GM19035 (cell line): ENCODE measurements around the gene LPP.
A peak's percentile ranks its signal among the peaks of the same experiment; 100 is the strongest.

Experiments
- ATAC-seq: cut with Tn5 transposase; IDR thresholded peaks from one replicate; pipeline ENCODE4 v1.9.1; 2021; ENCODE audit not compliant: unreplicated experiment

Gene LPP

GRCh38 chr3:188884299-188885043 is 730.5 kb downstream of the LPP start:
- no peak for ATAC-seq

DNA sequence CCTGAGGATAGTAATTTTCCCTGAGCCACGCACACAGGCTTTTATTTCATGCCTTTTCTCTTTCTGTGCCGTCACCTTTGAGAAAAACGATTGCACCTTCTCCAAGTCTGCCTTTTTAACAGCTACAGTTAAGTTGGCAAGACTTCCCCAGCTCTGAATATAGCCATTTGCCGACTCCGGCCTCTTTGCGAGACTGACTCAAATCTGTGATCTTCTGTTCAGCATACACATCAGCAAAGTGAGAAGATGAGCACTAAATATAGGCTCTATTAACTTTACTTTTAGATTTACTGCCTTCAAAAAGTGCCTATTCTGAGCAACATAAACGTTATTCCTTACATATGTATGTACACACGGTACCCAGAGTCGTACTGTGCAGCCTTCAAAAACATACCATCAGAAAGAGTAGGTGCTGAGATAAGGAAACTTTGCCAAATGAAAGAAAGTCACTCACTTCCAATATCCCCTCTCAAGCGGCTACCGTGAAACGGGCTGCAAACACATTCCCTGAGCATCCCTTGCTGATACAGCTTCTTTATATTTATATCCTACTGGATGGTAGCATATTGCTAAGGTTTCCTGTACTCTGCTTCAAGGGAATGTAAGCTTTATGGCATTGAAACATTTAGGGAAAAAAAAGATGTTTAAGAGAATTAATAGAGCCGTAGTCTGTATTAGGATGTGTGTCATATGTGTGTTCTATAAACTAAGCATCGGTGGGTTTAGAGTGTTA is 734.5 kb downstream of the LPP start:
- no peak for ATAC-seq

DNA sequence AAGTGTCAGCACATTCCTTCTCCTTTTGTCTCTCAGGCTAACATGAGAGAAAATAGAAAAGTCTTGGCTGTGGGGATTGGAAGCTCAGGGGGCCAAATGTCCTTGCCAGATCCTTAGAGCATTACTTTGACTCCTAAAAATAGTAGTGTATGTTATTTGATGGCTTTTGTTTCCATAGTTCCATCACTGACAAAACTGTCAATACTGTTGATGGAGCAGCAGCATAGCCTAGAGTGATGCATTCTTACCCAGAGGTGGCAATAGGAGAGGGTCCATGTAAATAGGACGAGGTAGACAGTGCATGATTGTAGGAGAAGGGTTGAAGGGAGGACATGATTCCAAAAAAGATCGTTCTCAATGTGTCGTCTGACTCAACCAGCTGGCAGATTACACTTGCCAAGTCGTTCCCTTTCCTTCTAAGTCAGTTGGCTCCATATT is 735.1 kb downstream of the LPP start:
- no peak for ATAC-seq

GRCh38 chr3:188890572-188891270 is 736.8 kb downstream of the LPP start:
- ATAC-seq = no peak

GRCh38 chr3:188899881-188900280 is 745.9 kb downstream of the LPP start:
- no peak for ATAC-seq

DNA sequence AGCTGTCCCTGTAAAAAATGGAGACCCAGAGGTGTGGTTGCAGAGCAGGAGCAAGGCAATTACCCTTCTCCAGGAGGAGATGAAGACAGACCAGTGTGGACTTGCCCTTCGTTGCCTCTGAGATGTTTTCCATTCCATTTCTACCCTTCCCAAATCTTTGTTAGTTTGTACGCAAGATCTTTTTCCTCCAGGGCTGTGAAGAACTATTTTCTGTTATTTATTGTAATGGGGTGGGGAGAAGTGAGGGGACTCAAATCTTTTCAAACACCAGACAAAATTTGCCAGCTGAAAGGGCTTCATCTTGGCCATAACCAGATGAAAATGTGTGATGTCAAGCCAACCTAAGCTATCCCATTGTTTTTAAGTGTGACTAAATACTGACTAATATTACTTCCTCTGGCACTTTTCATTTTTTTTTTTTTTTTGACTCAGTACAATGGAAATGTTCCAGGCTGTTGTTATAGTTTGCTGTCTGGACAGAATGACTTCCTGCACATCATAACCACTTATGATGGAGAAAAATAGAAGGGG is 746.5 kb downstream of the LPP start:
- ATAC-seq = no peak

DNA sequence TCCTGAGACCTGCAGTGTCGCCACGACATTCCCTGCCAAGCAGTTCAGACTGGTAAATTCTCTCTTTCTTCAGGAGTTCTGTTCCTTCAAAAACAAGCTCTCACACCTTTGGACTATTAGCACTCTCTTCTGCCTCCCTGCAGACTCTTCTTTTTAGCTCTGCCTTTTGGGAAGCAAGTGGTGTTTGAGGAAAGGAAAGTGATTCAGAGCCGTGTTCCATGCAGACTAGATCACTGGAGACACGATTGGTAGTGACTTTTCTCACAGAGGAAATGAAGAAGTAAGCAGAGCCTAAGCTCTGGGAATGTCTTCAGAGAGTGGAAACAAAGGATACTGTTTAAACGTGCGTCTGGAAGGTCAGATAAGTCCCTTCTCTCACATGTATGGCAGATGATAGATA is 747.2 kb downstream of the LPP start:
- ATAC-seq = no peak

- ATAC-seq = no peak
Observed at GRCh38 chr3:188901671-188902287, 747.8 kb downstream of the LPP start.

DNA sequence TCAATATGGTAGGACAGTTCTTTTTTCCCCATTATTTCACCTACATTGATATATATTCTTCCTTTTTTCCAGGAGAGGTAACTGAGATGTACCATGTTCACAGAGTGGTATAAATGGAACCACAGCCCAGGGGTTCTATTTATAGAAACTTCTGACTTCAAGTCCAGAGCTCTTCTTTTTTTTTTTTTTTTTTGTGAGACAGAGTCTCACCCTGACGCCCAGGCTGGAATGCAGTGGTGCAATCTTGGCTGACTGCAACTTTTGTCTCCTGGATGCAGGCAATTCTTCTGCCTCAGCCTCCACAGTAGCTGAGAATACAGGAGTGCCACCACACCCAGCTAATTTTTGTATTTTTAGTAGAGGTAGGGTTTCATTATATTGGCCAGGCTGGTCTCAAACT is 750.7 kb downstream of the LPP start:
- ATAC-seq = no peak

DNA sequence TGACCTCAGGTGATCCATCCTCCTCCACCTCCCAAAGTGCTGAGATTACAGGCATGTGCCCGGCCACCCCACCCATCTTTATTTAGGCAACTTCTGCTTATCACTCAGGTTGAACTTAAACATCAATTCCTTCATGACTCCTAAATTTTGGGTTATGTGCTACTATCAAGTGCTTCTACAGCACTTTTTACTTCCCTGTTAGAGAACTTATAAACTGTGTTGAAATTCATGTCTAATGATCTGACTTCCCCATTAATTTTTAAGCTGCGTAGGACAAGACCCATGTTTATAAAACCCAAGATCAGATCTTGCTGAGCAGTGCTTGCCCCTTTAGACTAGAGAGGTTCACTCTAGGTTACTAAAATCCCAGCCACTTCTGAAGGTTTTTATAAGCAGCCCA is 751.6 kb downstream of the LPP start:
- no peak for ATAC-seq

- no peak for ATAC-seq
Observed at GRCh38 chr3:188906236-188906635, 752.3 kb downstream of the LPP start.

- ATAC-seq = no peak
Observed at GRCh38 chr3:188908002-188908850, 754.3 kb downstream of the LPP start.

GRCh38 chr3:188911026-188911850 is 757.3 kb downstream of the LPP start:
- no peak for ATAC-seq

GRCh38 chr3:188913084-188913483 is 759.1 kb downstream of the LPP start:
- no peak for ATAC-seq

GRCh38 chr3:188914552-188914951 is 760.6 kb downstream of the LPP start:
- ATAC-seq = peak; percentile 57

DNA sequence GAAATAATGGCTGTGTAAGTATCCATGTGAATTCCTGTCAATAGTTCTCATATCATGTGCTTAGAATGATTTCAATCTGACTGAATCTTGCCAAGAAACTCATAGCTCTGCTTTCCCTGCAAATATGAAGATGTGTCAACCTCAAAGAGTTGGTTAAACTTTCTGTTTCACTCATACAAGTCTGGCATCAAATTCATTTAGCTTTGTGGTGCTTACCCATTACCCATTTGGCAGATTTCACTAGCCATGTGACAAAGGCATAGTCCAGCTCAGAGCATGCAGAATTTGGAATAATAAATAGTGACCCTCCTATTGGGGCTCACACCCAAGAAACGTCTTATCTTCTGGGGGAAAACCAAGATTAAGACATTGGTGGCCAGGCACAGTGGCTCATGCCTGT is 761.2 kb downstream of the LPP start:
- ATAC-seq = peak; percentile 39

DNA sequence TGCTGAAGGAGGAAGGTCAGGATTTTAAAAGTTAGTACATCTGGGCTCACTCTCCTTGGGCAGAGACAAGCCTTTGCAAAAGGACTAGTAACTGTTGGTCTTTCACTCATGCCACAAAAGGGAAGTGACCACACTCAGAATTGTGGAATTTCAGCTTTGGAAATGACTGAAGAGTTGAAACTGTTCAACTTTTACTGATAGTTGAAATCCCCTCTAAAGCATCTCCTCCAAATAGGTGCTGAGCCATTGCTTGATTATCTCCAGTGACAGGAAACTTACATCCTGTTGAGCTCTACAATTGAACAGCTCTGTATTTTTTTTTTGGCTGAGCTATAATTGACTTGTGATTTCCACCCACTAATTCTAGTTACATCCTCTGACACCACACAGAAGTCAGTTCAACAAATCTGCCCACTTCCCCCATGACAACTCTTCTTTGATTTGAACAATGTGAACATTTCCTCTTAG is 763.0 kb downstream of the LPP start:
- ATAC-seq = peak; percentile 59

- no peak for ATAC-seq
Observed at GRCh38 chr3:188918093-188918492, 764.1 kb downstream of the LPP start.

DNA sequence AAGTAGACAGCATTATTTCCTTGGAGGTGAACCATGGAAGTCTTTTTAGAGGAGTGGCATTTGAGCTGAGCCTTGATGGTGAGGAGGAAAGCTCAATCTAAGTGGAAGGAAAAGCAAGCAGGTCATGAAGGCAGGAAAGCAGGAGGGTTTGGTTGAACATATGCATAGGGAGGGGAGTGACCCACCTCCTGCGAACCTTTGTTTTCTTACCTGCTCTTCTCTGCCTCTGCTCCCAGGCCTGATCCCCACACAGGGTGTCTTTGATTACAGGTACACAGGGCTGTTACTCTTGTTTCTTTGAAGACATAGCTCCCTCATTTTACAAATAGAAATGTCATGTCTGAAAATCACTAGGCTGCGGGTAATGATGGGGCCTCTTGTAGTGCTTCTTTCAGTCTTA is 769.7 kb downstream of the LPP start:
- ATAC-seq = no peak
